PC-9 (cell line): ENCODE measurements around the gene GALR2. TPM values are rescaled to one million over a fixed set of nuclear protein-coding genes. Genes with fewer than 3 reads are reported as not detected.

Source experiments
- BruUV-seq: library from RNA; stranded (reverse); fragments of 400-500 nt; replicated peaks from 2 replicates; lab custom pipeline; 2021; lab: Mats Ljungman, UMichigan
- CTCF ChIA-PET: fragments of 300-600 bp; sonication (Branson Sonifier 250); formaldehyde crosslinking; loops from one replicate; lab custom pipeline; 2022; ENCODE audit warnings: antibody characterized with exemption; lab: Charles Lee
- POLR2A ChIA-PET: fragments of 300-600 bp; sonication (Branson Sonifier 250); formaldehyde crosslinking; loops from one replicate; lab custom pipeline; 2022; ENCODE audit warnings: antibody characterized with exemption; ENCODE audit not compliant: unreplicated experiment; lab: Charles Lee
- DNase-seq, 2 experiments: peaks; one replicate each; pipeline versions ENCODE4 v3.0.0 to v3.0.0-alpha.2; 2015 to 2022; ENCODE audit warnings: mixed read lengths in 1 of 2
- H2AFZ ChIP-seq: fragments of 200-600 bp; sonication (generic); 2 replicates; pipeline ENCODE4 v1.8.1; 2017; ENCODE audit warnings: antibody characterized with exemption
- H3F3A ChIP-seq: fragments of 200-600 bp; sonication (generic); 2 replicates; pipeline ENCODE4 v1.8.1; 2017; ENCODE audit warnings: antibody characterized with exemption, mild to moderate bottlenecking, low read depth; ENCODE audit not compliant: insufficient read depth
- H3K27ac ChIP-seq: fragments of 200-600 bp; sonication (generic); 2 replicates; pipeline ENCODE4 v1.6.1; 2016; ENCODE audit warnings: mixed run types
- H3K27me3 ChIP-seq: fragments of 200-600 bp; sonication (generic); 2 replicates; pipeline ENCODE4 v1.6.1; 2016; ENCODE audit warnings: low read depth, mixed run types; ENCODE audit not compliant: insufficient read depth
- H3K36me3 ChIP-seq: fragments of 200-600 bp; sonication (generic); 2 replicates; pipeline ENCODE4 v1.6.1; 2016; ENCODE audit warnings: low read depth, mixed run types
- H3K4me1 ChIP-seq: fragments of 200-600 bp; sonication (generic); replicated peaks from 2 replicates; pipeline ENCODE4 v1.6.1; 2016; ENCODE audit warnings: mixed run types; ENCODE audit not compliant: insufficient read depth
- H3K4me2 ChIP-seq: fragments of 200-600 bp; sonication (generic); 2 replicates; pipeline ENCODE4 v1.6.1; 2017; ENCODE audit warnings: mixed run types
- H3K4me3 ChIP-seq: fragments of 200-600 bp; sonication (generic); 2 replicates; pipeline ENCODE4 v1.6.1; 2016; ENCODE audit warnings: mixed run types
- H3K79me2 ChIP-seq: fragments of 200-600 bp; sonication (generic); 2 replicates; pipeline ENCODE4 v1.6.1; 2017; ENCODE audit warnings: low read depth, mixed run types
- H3K9me2 ChIP-seq: fragments of 200-600 bp; sonication (generic); 2 replicates; pipeline ENCODE4 v1.8.1; 2017; ENCODE audit warnings: mild to moderate bottlenecking; ENCODE audit not compliant: insufficient read depth
- H3K9me3 ChIP-seq: fragments of 200-600 bp; sonication (generic); 2 replicates; pipeline ENCODE4 v1.8.1; 2016; ENCODE audit warnings: low read depth; ENCODE audit not compliant: insufficient read depth
- H4K20me1 ChIP-seq: fragments of 200-600 bp; sonication (generic); 2 replicates; pipeline ENCODE4 v1.8.1; 2017; ENCODE audit not compliant: insufficient read depth
- EZH2 ChIP-seq: fragments of 200-600 bp; sonication (generic); IDR thresholded peaks from 2 replicates; pipeline ENCODE4 v1.8.0; 2017; ENCODE audit warnings: antibody characterized with exemption, low read depth
- intact Hi-C: fragments of 100-400 bp; cut with micrococcal nuclease; formaldehyde crosslinking; loops from one replicate; pipeline ENCODE4 v1.10.0; 2022; ENCODE audit not compliant: unreplicated experiment
- total RNA-seq: library from RNA; stranded (reverse); gene quantifications from 2 replicates; pipeline ENCODE4 v1.2.3, GENCODE V29; 2021
- TF ChIP-seq, protein P1 (sequence below): fragments of 200-600 bp; sonication (generic); conservative IDR thresholded peaks from 2 replicates; pipeline ENCODE4 v1.6.1; 2017; ENCODE audit warnings: mixed run types, antibody characterized with exemption, mild to moderate bottlenecking, moderate library complexity

The GALR2 gene
- total RNA-seq, 1 experiment from 2014 or later = 3.0 TPM

DNA sequence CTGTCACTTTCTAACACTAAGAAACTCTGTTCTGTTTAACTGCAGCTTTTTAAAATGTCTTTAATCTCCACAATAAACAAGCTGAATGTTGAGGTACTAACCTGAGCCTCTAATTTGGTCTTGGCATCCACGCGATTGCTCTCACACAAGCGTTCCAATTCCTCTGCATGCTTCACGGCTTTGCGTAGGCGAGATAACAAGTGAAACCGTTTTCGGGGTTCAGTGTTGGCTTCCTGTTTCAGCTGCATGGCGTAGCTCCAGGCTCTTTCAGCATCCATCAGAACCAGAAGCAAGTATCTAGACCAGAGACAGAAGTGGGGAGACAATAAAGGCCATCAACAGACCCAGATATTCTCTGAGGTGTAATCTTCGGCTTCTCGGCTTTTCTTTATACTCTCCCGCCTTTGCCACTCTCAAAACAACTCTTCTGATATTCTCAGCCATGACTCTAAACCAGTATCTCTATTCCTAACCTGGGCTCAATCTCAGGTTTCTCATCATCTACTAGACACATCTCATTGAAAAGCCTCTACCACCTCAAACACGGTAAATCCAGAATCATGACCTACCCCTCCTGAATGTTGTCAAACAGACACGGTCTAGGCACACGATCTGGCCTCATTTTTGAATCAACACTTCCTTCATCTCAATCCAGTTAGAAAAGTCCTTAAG is 10.6 kb upstream of the GALR2 start:
- no peaks in the 10 kb centered on the region for H3K9me3 ChIP-seq
- no peak overlapping the region for H3K4me3 ChIP-seq
- no TSS peak for BruUV-seq
- H3K27me3 ChIP-seq = no peaks in the 10 kb centered on the region
- no peak overlapping the region for H2AFZ ChIP-seq
- H4K20me1 ChIP-seq = no peaks in the 10 kb centered on the region
- H3K36me3 ChIP-seq = 0 out of 2 replicates have a peak, but pooled peaks cover 7% of the 10 kb centered on the region
- DNase-seq = no peak
- no peak overlapping the region for H3K27ac ChIP-seq
- H3F3A ChIP-seq = peaks cover 7% of the 10 kb centered on the region; the same call in 1 of the 2 replicates
- intact Hi-C loops = no loop called here
- H3K9me2 ChIP-seq = no peaks in the 10 kb centered on the region
- no peak overlapping the region for H3K4me2 ChIP-seq
- no peaks in the 10 kb centered on the region for H3K4me1 ChIP-seq
- ChIA-PET POLR2A (interaction anchor here (0.6 to 0.7 kb wide), 2 partner anchors 15 to 61 kb away, joined by 3 to 13 read pairs; no protein-coding TSS in a partner anchor), CTCF (interaction anchor here (0.7 kb wide), 1 partner anchor 60 kb away, joined by 6 read pairs; no protein-coding TSS in a partner anchor)
- peaks cover 14% of the 10 kb centered on the region; the same call in 1 of the 2 replicates for H3K79me2 ChIP-seq
- TF ChIP-seq EZH2 = no peak
- TF ChIP-seq, protein P1, sequence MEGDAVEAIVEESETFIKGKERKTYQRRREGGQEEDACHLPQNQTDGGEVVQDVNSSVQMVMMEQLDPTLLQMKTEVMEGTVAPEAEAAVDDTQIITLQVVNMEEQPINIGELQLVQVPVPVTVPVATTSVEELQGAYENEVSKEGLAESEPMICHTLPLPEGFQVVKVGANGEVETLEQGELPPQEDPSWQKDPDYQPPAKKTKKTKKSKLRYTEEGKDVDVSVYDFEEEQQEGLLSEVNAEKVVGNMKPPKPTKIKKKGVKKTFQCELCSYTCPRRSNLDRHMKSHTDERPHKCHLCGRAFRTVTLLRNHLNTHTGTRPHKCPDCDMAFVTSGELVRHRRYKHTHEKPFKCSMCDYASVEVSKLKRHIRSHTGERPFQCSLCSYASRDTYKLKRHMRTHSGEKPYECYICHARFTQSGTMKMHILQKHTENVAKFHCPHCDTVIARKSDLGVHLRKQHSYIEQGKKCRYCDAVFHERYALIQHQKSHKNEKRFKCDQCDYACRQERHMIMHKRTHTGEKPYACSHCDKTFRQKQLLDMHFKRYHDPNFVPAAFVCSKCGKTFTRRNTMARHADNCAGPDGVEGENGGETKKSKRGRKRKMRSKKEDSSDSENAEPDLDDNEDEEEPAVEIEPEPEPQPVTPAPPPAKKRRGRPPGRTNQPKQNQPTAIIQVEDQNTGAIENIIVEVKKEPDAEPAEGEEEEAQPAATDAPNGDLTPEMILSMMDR = no peak

DNA sequence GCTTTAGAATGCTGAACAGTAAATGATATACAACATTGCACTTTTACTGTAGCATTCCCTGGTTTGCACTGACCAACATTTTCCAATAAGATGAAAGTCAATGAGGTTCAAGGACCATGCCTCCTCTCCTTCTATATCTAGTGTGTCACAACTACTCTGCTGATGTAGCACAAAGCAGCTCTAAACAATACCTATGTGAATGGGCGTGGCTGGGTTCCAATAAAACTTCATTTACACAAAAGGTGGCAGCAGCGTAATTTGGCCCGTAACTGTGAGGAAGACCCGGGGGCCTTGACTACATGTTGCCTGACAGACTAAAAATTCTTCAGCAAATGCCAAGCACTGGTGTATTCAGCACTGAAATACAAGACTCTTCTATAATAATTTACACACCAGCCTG is 8.8 kb upstream of the GALR2 start:
- no peaks in the 10 kb centered on the region for H3K9me2 ChIP-seq
- 0 out of 2 replicates have a peak, but pooled peaks cover 7% of the 10 kb centered on the region for H3K36me3 ChIP-seq
- peaks cover 7% of the 10 kb centered on the region; the same call in 1 of the 2 replicates for H3F3A ChIP-seq
- H3K4me1 ChIP-seq = peaks cover 3% of the 10 kb centered on the region; the same call in 1 of the 2 replicates
- H4K20me1 ChIP-seq = peaks cover under 1% of the 10 kb centered on the region; the same call in 1 of the 2 replicates
- no peak for TF ChIP-seq EZH2
- TF ChIP-seq, protein P1 = no peak
- H3K9me3 ChIP-seq = no peaks in the 10 kb centered on the region
- no TSS peak for BruUV-seq
- peaks cover 28% of the 10 kb centered on the region for H3K79me2 ChIP-seq
- no peaks in the 10 kb centered on the region for H3K27me3 ChIP-seq
- intact Hi-C loops = no loop called here
- H3K27ac ChIP-seq = no peak overlapping the region
- no peak overlapping the region for H2AFZ ChIP-seq
- H3K4me3 ChIP-seq = no peak overlapping the region
- H3K4me2 ChIP-seq = no peak overlapping the region
- DNase-seq = no peak
- ChIA-PET CTCF (no interaction called here), POLR2A (no interaction called here)

DNA sequence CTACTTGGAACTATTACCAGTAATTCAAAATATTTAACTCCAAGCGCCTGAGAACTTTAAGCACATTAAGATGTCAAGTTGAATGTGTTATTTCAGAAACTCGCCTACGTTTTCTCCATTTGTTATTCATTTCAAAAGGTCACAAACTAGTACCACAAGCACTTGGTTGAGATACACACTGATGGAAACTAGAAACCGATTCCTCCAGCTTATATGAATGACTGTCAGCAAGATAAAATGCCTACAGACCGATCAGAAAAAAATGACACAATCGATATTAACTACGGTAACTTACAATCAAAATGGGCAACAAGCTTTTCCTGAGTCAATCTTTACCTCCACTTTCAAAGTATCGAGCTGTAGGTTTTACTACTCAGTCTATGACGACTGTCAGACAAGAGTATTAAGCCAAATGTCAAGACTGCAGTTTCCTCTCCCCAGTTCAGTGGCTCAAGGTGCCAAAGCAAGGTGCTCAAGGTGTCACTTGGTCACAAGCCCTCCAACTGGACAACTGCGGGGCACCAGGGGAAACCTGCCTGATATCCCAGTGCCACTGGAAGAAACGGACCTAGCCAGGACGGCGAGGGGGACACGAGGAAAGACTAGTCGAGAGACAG is 2.9 kb upstream of the GALR2 start:
- TF ChIP-seq, protein P1 = no peak
- no peak for TF ChIP-seq EZH2
- peaks cover 9% of the 10 kb centered on the region; the same call in 1 of the 2 replicates for H4K20me1 ChIP-seq
- POLR2A ChIA-PET = interaction anchor here (0.7 kb wide), 1 partner anchor 32 kb away, joined by 20 read pairs; the partner anchor contains the start of gene EXOC7
- peaks cover 9% of the 10 kb centered on the region; the same call in 1 of the 2 replicates for H3K4me1 ChIP-seq
- H3K27me3 ChIP-seq = no peaks in the 10 kb centered on the region; the same call in 1 of the 2 replicates
- TSS peak; percentile 65 for BruUV-seq
- H3K9me3 ChIP-seq = no peaks in the 10 kb centered on the region
- CTCF ChIA-PET = interaction anchor here (0.5 to 0.7 kb wide), 2 partner anchors 38 to 711 kb away, joined by 3 to 18 read pairs; no protein-coding TSS in a partner anchor
- H3K9me2 ChIP-seq = no peaks in the 10 kb centered on the region
- intact Hi-C loops = no loop called here
- peaks cover 47% of the 10 kb centered on the region for H3K79me2 ChIP-seq
- no peak for DNase-seq
- H3K27ac ChIP-seq = peak overlapping the region; percentile 45
- peak overlapping the region; percentile 91; the same call in 1 of the 2 replicates for H2AFZ ChIP-seq
- no peaks in the 10 kb centered on the region; the same call in 1 of the 2 replicates for H3F3A ChIP-seq
- peak overlapping the region; percentile 95 for H3K4me2 ChIP-seq
- no peaks in the 10 kb centered on the region for H3K36me3 ChIP-seq
- H3K4me3 ChIP-seq = peak overlapping the region; percentile 83
